Gastrocnemius medialis (tissue), 4 donors: ENCODE results near the gene AGL.

Experiments
- POLR2A ChIP-seq, 2 donors: fragments of 450-650 bp; IDR thresholded peaks; one replicate each; pipeline ENCODE4 v1.6.1; 2017; ENCODE audit warnings: antibody characterized with exemption in 2 of 2, mild to moderate bottlenecking in 2 of 2, moderate library complexity in 2 of 2
- TF ChIP-seq, protein P1 (sequence below), 5 experiments: fragments of 450-650 bp in 3 of 5; fragments of 200-600 bp in 2 of 5; sonication (generic) in 2 of 5; IDR thresholded peaks in 4 of 5; conservative IDR thresholded peaks in 1 of 5; 1 replicate in 4 of 5; 2 replicates in 1 of 5; pipeline ENCODE4 v1.5.1; 2016 to 2019; ENCODE audit warnings: antibody characterized with exemption in 5 of 5, mild to moderate bottlenecking in 3 of 5, moderate library complexity in 3 of 5

DNA sequence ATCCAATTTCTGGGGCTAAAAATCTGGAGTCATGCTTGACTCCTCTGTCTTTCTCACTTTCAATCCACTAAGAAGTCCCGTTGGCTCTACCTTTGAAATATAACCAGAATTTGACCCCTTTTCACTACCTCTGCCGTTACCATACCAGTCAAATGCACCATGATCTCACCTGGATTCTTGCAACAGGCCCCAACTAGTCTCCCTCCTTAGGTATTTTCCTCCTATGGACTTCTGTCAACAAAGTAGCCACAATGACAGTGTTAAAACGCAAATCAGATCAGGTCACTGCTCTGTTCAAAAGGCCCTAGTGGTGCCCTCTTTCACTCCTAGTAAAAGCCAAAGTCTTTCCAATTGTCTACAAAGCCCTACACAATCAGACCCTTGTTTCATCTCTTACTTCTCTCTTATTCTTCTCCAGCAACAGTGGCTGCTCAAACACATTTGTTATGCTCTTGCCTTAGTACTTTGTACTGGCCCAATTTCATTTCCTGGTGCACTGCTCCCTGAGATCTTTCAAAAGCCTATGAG is 35.7 kb upstream of the AGL start:
- TF ChIP-seq, protein P1, sequence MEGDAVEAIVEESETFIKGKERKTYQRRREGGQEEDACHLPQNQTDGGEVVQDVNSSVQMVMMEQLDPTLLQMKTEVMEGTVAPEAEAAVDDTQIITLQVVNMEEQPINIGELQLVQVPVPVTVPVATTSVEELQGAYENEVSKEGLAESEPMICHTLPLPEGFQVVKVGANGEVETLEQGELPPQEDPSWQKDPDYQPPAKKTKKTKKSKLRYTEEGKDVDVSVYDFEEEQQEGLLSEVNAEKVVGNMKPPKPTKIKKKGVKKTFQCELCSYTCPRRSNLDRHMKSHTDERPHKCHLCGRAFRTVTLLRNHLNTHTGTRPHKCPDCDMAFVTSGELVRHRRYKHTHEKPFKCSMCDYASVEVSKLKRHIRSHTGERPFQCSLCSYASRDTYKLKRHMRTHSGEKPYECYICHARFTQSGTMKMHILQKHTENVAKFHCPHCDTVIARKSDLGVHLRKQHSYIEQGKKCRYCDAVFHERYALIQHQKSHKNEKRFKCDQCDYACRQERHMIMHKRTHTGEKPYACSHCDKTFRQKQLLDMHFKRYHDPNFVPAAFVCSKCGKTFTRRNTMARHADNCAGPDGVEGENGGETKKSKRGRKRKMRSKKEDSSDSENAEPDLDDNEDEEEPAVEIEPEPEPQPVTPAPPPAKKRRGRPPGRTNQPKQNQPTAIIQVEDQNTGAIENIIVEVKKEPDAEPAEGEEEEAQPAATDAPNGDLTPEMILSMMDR (IDR thresholded peaks at IDR 0.05 in 4 of 5, conservative IDR thresholded peaks at IDR 0.05 in 1 of 5), result no peak
- TF ChIP-seq POLR2A (IDR thresholded peaks at IDR 0.05), result no peak
